Measurements from ENCODE around the gene KASH5.

- TF ChIP-seq EZH2 (optimal IDR thresholded peaks at IDR 0.05; ENCODE audit: low read depth, low read length) (no peak), CTCF (IDR thresholded peaks at IDR 0.05; ENCODE audit: low read length) (no peak)
Observed at GRCh38 chr19:49442771-49443365, 54.8 kb downstream of the KASH5 start.

All from MM.1S (cell line).